ACHN (cell line): ENCODE data around the gene SPANXN2.
"Not testable (repeated sequence)": the region's sequence is repeated elsewhere in the genome, so short reads cannot be mapped to it uniquely, and the experiment has no call there.

Experiments
- DNase-seq: peaks from one replicate; pipeline ENCODE4 v3.0.0-alpha.2; 2015
- in situ Hi-C: cut with HindIII; loops from 2 replicates; pipeline ENCODE4 v1.10.0; 2017; ENCODE audit warnings: low sequenced_read_pairs, low pct_ligation_motif_present, low pct_unique_long_range_greater_than_20kb

SPANXN2 gene

GRCh38 chrX:143720652-143721051, at the start of gene SPANXN2:
TSS of gene SPANXN2 (minus strand) at chrX:143720752. CDS start at chrX:143720668, 84 bp downstream.
- DNase-seq, in situ Hi-C loops: not testable (repeated sequence)

- in situ Hi-C loops, result no loop called here
Observed at GRCh38 chrX:143768976-143769375, 48.4 kb upstream of the SPANXN2 start.

GRCh38 chrX:143767789-143768188, 47.2 kb upstream of the SPANXN2 start:
- DNase-seq, in situ Hi-C loops: not testable (repeated sequence)

More at GRCh38 chrX:143768976-143769375, 48.4 kb upstream of the SPANXN2 start:
- no peak for DNase-seq

- in situ Hi-C loops, result no loop called here
- no peak for DNase-seq
Observed at GRCh38 chrX:143757887-143758286, 37.3 kb upstream of the SPANXN2 start.

GRCh38 chrX:143757375-143757774, 36.8 kb upstream of the SPANXN2 start:
- in situ Hi-C loops, result no loop called here
- DNase-seq, result no peak

- no peak for DNase-seq
- in situ Hi-C loops, result no loop called here
Observed at GRCh38 chrX:143754183-143754582, 33.6 kb upstream of the SPANXN2 start.

- DNase-seq, result no peak
- in situ Hi-C loops, result no loop called here
Observed at GRCh38 chrX:143733866-143734265, 13.3 kb upstream of the SPANXN2 start.

GRCh38 chrX:143726296-143726695, 5.7 kb upstream of the SPANXN2 start:
- in situ Hi-C loops, result no loop called here
- no peak for DNase-seq

- in situ Hi-C loops, result no loop called here
- no peak for DNase-seq
Observed at GRCh38 chrX:143701460-143701859, 19.1 kb downstream of the SPANXN2 start.

- in situ Hi-C loops, result no loop called here
- no peak for DNase-seq
Observed at GRCh38 chrX:143694885-143695284, 25.7 kb downstream of the SPANXN2 start.

- DNase-seq, result no peak
- in situ Hi-C loops, result no loop called here
Observed at GRCh38 chrX:143683486-143683885, 37.1 kb downstream of the SPANXN2 start.

GRCh38 chrX:143674926-143675325, 45.6 kb downstream of the SPANXN2 start:
- in situ Hi-C loops, result no loop called here
- no peak for DNase-seq

- DNase-seq, result peak; percentile 21
- in situ Hi-C loops, result no loop called here
Observed at GRCh38 chrX:143669395-143669794, 51.2 kb downstream of the SPANXN2 start.

GRCh38 chrX:143664302-143664701, 56.2 kb downstream of the SPANXN2 start:
- in situ Hi-C loops, result no loop called here
- peak; percentile 12 for DNase-seq

- in situ Hi-C loops, result no loop called here
Observed at GRCh38 chrX:143663755-143664154, 56.8 kb downstream of the SPANXN2 start.

More at GRCh38 chrX:143663755-143664154, 56.8 kb downstream of the SPANXN2 start:
- DNase-seq, result no peak
